ENCODE measurements around the gene KMT5B.
A peak's percentile ranks its signal among the peaks of the same experiment; 100 is the strongest.

KMT5B gene

GRCh38 chr11:68159161-68159560, 53.9 kb downstream of the KMT5B start:
- H3K4me3 ChIP-seq (ENCODE audit: low read length), result no peak overlapping the region
- no peak for DNase-seq (ENCODE audit: low read depth)
- no peak for TF ChIP-seq CTCF (IDR thresholded peaks at IDR 0.05; ENCODE audit: insufficient read depth, low read depth, low read length, missing control alignments)

- no peak for TF ChIP-seq CTCF (IDR thresholded peaks at IDR 0.05; ENCODE audit: insufficient read depth, low read depth, low read length, missing control alignments)
- no peak overlapping the region for H3K4me3 ChIP-seq (ENCODE audit: low read length)
- no peak for DNase-seq (ENCODE audit: low read depth)
These were observed 54.5 kb downstream of the KMT5B start for GRCh38 chr11:68158580-68158979.

- H3K4me3 ChIP-seq (ENCODE audit: low read length), result no peak overlapping the region
- DNase-seq (ENCODE audit: low read depth), result no peak
- TF ChIP-seq CTCF (IDR thresholded peaks at IDR 0.05; ENCODE audit: insufficient read depth, low read depth, low read length, missing control alignments), result no peak
These were observed 59.4 kb downstream of the KMT5B start for GRCh38 chr11:68153742-68154141.

GRCh38 chr11:68150037-68150436, 63.1 kb downstream of the KMT5B start:
- no peak for TF ChIP-seq CTCF (IDR thresholded peaks at IDR 0.05; ENCODE audit: insufficient read depth, low read depth, low read length, missing control alignments)
- DNase-seq (ENCODE audit: low read depth), result peak; percentile 69

GRCh38 chr11:68149417-68149816, 63.7 kb downstream of the KMT5B start:
- no peak for TF ChIP-seq CTCF (IDR thresholded peaks at IDR 0.05; ENCODE audit: insufficient read depth, low read depth, low read length, missing control alignments)
- H3K4me3 ChIP-seq (ENCODE audit: low read length), result no peak overlapping the region
- no peak for DNase-seq (ENCODE audit: low read depth)

More at GRCh38 chr11:68150037-68150436, 63.1 kb downstream of the KMT5B start:
- no peak overlapping the region for H3K4me3 ChIP-seq (ENCODE audit: low read length)

GRCh38 chr11:68148879-68149278, 64.2 kb downstream of the KMT5B start:
- no peak overlapping the region for H3K4me3 ChIP-seq (ENCODE audit: low read length)
- DNase-seq (ENCODE audit: low read depth), result no peak
- TF ChIP-seq CTCF (IDR thresholded peaks at IDR 0.05; ENCODE audit: insufficient read depth, low read depth, low read length, missing control alignments), result no peak

- H3K4me3 ChIP-seq (ENCODE audit: low read length), result no peak overlapping the region
- DNase-seq (ENCODE audit: low read depth), result no peak
- TF ChIP-seq CTCF (IDR thresholded peaks at IDR 0.05; ENCODE audit: insufficient read depth, low read depth, low read length, missing control alignments), result no peak
These were observed 64.9 kb downstream of the KMT5B start for GRCh38 chr11:68148071-68148805.

Data from epithelial cell of esophagus (primary cell).